HepG2 (cell line): ENCODE results near the gene NEAT1. TPM values are rescaled to one million over a fixed set of nuclear protein-coding genes. Genes with fewer than 3 reads are reported as not detected.

Experiments
- CBX2 ChIP-seq, 2 experiments: fragments of 200-600 bp in 1 of 2; sonication (generic); formaldehyde crosslinking in 1 of 2; IDR thresholded peaks; 2 replicates each; pipeline versions ENCODE4 v1.7.0 to v1.8.1; 2018 to 2022; ENCODE audit warnings: low read depth in 2 of 2, low read length in 1 of 2, mild to moderate bottlenecking in 1 of 2, missing genetic modification reagents in 1 of 2
- CENPX ChIP-seq: sonication (generic); formaldehyde crosslinking; IDR thresholded peaks from 2 replicates; pipeline ENCODE4 v1.9.0; 2021; ENCODE audit warnings: mild to moderate bottlenecking, missing genetic modification reagents, moderate library complexity
- FOXM1 ChIP-seq: sonication (generic); formaldehyde crosslinking; IDR thresholded peaks from 2 replicates; pipeline ENCODE4 v1.5.0; 2020; ENCODE audit warnings: missing genetic modification reagents
- IRX3 ChIP-seq: sonication (generic); formaldehyde crosslinking; IDR thresholded peaks from 2 replicates; pipeline ENCODE4 v1.8.1; 2023; ENCODE audit warnings: mild to moderate bottlenecking, low read depth, missing genetic modification reagents, borderline replicate concordance
- LCORL ChIP-seq, 2 experiments: fragments of 450-650 bp in 1 of 2; sonication (generic) in 1 of 2; formaldehyde crosslinking in 1 of 2; IDR thresholded peaks; 2 replicates each; pipeline versions ENCODE4 v1.5.0 to v1.6.1; 2017 to 2020; ENCODE audit warnings: antibody characterized with exemption in 1 of 2, missing genetic modification reagents in 1 of 2
- NR1H2 ChIP-seq: sonication (generic); formaldehyde crosslinking; IDR thresholded peaks from 2 replicates; pipeline ENCODE4 v1.8.1; 2022; ENCODE audit warnings: low read depth, missing genetic modification reagents, borderline replicate concordance
- RBM22 ChIP-seq: fragments of 200-400 bp; formaldehyde crosslinking; optimal IDR thresholded peaks from 2 replicates; pipeline ENCODE3; 2017; ENCODE audit warnings: mild to moderate bottlenecking, low read length, moderate library complexity
- TCF12 ChIP-seq, 2 experiments: fragments of 450-650 bp in 1 of 2; sonication (generic) in 1 of 2; formaldehyde crosslinking in 1 of 2; IDR thresholded peaks; 2 replicates each; pipeline versions ENCODE4 v1.6.1 to v1.8.0; 2017 to 2022; ENCODE audit warnings: antibody characterized with exemption in 1 of 2, mild to moderate bottlenecking in 1 of 2, missing genetic modification reagents in 1 of 2, moderate library complexity in 1 of 2
- TRIM24 ChIP-seq: sonication (generic); formaldehyde crosslinking; IDR thresholded peaks from 2 replicates; pipeline ENCODE4 v1.8.0; 2022; ENCODE audit warnings: mild to moderate bottlenecking, missing genetic modification reagents
- ZC3H13 ChIP-seq: sonication (generic); formaldehyde crosslinking; IDR thresholded peaks from 2 replicates; pipeline ENCODE4 v1.8.1; 2023; ENCODE audit warnings: mild to moderate bottlenecking, missing genetic modification reagents, moderate library complexity
- ZNF557 ChIP-seq: sonication (generic); formaldehyde crosslinking; IDR thresholded peaks from 2 replicates; pipeline ENCODE4 v1.4.0; 2020; ENCODE audit warnings: missing genetic modification reagents
- polyA plus RNA-seq, 8 experiments: library from polyadenylated mRNA; depleted of rRNA in 3 of 8; stranded (reverse) in 7 of 8; unstranded in 1 of 8; fragments of >200 nt; fragmentation: Illumina TruSeq in 4 of 8; extraction: Trizol in 4 of 8; gene quantifications; 2 replicates each; pipeline versions ENCODE4 v1.2.1 to v1.2.3, GENCODE V29; 2011 to 2016; ENCODE audit warnings: low read depth in 4 of 8, missing spikeins in 1 of 8, mixed read lengths in 1 of 8; ENCODE audit not compliant: insufficient read depth in 1 of 8
- total RNA-seq, 5 experiments: library from RNA; depleted of rRNA; stranded (reverse); fragments of >200 nt; fragmentation: Illumina TruSeq; extraction: Trizol; gene quantifications; 2 replicates each; pipeline ENCODE4 v1.2.3, GENCODE V29; 2016; ENCODE audit warnings: low read depth in 1 of 5
- TF ChIP-seq, protein P1 (sequence below): sonication (generic); formaldehyde crosslinking; IDR thresholded peaks from 2 replicates; pipeline ENCODE4 v1.5.0; 2020; ENCODE audit warnings: mild to moderate bottlenecking, low read depth, missing genetic modification reagents, borderline replicate concordance
- TF ChIP-seq, protein P2 (sequence below): sonication (generic); formaldehyde crosslinking; conservative IDR thresholded peaks from 2 replicates; pipeline ENCODE4 v1.8.0; 2022; ENCODE audit warnings: low read depth, missing genetic modification reagents
- TF ChIP-seq, protein P3 (sequence below): sonication (generic); formaldehyde crosslinking; IDR thresholded peaks from 2 replicates; pipeline ENCODE4 v1.4.0; 2020; ENCODE audit warnings: mild to moderate bottlenecking, missing genetic modification reagents
- TF ChIP-seq, protein P4 (sequence below): sonication (generic); formaldehyde crosslinking; IDR thresholded peaks from 2 replicates; pipeline ENCODE4 v1.4.0; 2020; ENCODE audit warnings: missing genetic modification reagents
- TF ChIP-seq, protein P5 (sequence below): sonication (generic); formaldehyde crosslinking; IDR thresholded peaks from 2 replicates; pipeline ENCODE4 v1.5.1; 2020; ENCODE audit warnings: missing genetic modification reagents, mild to moderate bottlenecking, borderline replicate concordance
- TF ChIP-seq, protein P6 (sequence below), 2 experiments: IDR thresholded peaks; 2 replicates each; pipeline ENCODE4 v1.6.1; 2011 to 2012; ENCODE audit warnings: low read length in 2 of 2, borderline replicate concordance in 1 of 2, low read depth in 1 of 2, mild to moderate bottlenecking in 1 of 2, moderate library complexity in 1 of 2

The NEAT1 gene
- total and polyA plus RNA-seq, 2 of the 13 experiments (the other 11 are each of a cell fraction or from before 2014, with no cell fraction given), result 20.5 to 41.2 TPM

DNA sequence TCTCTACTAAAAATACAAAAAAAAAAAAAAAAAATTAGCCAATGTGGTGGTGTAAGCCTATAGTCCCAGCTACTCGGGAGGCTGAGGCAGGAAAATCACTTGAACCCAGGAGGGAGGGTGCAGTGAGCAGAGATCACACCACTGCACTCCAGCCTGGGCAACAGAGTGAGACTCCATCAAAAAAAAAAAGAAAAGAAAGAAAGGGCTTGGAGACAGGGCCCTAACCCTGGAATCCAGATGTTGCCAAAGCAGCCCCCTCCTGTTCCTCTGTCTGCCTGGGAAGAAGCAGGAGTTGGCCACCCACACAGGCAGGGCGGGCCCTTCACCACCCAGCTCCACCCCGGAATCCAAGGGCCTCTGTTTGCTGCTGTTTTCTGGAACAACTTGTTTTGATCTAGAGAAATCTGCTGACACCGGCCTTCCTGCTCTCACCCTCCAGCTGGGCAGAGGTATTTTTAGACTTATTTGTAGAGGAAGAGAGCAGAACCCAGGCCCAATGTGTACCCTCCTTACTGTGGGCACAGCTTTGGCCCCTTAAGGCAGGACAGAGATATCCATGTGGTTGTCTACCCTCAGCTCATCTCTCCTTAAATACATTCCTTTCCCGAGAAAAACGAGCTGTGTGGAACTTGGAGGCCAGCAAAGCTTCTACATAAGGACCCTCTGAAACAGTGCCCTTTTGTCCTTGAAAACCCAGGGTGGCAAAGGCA, 2.7 kb upstream of the NEAT1 start (continued):
- peak; percentile 76 for TF ChIP-seq RBM22
- TF ChIP-seq ZC3H13 (CRISPR knock-in tag), result no peak
- TF ChIP-seq FOXM1 (CRISPR knock-in tag), result no peak
- TF ChIP-seq, protein P1, sequence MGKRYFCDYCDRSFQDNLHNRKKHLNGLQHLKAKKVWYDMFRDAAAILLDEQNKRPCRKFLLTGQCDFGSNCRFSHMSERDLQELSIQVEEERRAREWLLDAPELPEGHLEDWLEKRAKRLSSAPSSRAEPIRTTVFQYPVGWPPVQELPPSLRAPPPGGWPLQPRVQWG, result no peak
- TF ChIP-seq, protein P2, sequence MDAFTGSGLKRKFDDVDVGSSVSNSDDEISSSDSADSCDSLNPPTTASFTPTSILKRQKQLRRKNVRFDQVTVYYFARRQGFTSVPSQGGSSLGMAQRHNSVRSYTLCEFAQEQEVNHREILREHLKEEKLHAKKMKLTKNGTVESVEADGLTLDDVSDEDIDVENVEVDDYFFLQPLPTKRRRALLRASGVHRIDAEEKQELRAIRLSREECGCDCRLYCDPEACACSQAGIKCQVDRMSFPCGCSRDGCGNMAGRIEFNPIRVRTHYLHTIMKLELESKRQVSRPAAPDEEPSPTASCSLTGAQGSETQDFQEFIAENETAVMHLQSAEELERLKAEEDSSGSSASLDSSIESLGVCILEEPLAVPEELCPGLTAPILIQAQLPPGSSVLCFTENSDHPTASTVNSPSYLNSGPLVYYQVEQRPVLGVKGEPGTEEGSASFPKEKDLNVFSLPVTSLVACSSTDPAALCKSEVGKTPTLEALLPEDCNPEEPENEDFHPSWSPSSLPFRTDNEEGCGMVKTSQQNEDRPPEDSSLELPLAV, result no peak
- no peak for TF ChIP-seq CENPX
- TF ChIP-seq, protein P3, sequence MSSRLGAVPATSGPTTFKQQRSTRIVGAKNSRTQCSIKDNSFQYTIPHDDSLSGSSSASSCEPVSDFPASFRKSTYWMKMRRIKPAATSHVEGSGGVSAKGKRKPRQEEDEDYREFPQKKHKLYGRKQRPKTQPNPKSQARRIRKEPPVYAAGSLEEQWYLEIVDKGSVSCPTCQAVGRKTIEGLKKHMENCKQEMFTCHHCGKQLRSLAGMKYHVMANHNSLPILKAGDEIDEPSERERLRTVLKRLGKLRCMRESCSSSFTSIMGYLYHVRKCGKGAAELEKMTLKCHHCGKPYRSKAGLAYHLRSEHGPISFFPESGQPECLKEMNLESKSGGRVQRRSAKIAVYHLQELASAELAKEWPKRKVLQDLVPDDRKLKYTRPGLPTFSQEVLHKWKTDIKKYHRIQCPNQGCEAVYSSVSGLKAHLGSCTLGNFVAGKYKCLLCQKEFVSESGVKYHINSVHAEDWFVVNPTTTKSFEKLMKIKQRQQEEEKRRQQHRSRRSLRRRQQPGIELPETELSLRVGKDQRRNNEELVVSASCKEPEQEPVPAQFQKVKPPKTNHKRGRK (CRISPR knock-in tag), result no peak
- TF ChIP-seq TCF12 (IDR thresholded peaks at IDR 0.05), result no peak
- no peak for TF ChIP-seq TCF12 (CRISPR knock-in tag; IDR thresholded peaks at IDR 0.05)
- TF ChIP-seq NR1H2, result no peak
- TF ChIP-seq, protein P4, sequence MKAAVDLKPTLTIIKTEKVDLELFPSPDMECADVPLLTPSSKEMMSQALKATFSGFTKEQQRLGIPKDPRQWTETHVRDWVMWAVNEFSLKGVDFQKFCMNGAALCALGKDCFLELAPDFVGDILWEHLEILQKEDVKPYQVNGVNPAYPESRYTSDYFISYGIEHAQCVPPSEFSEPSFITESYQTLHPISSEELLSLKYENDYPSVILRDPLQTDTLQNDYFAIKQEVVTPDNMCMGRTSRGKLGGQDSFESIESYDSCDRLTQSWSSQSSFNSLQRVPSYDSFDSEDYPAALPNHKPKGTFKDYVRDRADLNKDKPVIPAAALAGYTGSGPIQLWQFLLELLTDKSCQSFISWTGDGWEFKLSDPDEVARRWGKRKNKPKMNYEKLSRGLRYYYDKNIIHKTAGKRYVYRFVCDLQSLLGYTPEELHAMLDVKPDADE (CRISPR knock-in tag), result no peak
- TF ChIP-seq, protein P5, sequence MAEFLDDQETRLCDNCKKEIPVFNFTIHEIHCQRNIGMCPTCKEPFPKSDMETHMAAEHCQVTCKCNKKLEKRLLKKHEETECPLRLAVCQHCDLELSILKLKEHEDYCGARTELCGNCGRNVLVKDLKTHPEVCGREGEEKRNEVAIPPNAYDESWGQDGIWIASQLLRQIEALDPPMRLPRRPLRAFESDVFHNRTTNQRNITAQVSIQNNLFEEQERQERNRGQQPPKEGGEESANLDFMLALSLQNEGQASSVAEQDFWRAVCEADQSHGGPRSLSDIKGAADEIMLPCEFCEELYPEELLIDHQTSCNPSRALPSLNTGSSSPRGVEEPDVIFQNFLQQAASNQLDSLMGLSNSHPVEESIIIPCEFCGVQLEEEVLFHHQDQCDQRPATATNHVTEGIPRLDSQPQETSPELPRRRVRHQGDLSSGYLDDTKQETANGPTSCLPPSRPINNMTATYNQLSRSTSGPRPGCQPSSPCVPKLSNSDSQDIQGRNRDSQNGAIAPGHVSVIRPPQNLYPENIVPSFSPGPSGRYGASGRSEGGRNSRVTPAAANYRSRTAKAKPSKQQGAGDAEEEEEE (CRISPR knock-in tag), result no peak
- TF ChIP-seq LCORL (IDR thresholded peaks at IDR 0.05), result no peak
- TF ChIP-seq LCORL (CRISPR knock-in tag; IDR thresholded peaks at IDR 0.05), result peak; percentile 15; the same call in 1 of the 2 replicates
- TF ChIP-seq, protein P6, sequence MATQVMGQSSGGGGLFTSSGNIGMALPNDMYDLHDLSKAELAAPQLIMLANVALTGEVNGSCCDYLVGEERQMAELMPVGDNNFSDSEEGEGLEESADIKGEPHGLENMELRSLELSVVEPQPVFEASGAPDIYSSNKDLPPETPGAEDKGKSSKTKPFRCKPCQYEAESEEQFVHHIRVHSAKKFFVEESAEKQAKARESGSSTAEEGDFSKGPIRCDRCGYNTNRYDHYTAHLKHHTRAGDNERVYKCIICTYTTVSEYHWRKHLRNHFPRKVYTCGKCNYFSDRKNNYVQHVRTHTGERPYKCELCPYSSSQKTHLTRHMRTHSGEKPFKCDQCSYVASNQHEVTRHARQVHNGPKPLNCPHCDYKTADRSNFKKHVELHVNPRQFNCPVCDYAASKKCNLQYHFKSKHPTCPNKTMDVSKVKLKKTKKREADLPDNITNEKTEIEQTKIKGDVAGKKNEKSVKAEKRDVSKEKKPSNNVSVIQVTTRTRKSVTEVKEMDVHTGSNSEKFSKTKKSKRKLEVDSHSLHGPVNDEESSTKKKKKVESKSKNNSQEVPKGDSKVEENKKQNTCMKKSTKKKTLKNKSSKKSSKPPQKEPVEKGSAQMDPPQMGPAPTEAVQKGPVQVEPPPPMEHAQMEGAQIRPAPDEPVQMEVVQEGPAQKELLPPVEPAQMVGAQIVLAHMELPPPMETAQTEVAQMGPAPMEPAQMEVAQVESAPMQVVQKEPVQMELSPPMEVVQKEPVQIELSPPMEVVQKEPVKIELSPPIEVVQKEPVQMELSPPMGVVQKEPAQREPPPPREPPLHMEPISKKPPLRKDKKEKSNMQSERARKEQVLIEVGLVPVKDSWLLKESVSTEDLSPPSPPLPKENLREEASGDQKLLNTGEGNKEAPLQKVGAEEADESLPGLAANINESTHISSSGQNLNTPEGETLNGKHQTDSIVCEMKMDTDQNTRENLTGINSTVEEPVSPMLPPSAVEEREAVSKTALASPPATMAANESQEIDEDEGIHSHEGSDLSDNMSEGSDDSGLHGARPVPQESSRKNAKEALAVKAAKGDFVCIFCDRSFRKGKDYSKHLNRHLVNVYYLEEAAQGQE (IDR thresholded peaks at IDR 0.05; ENCODE audit: borderline replicate concordance in 1 of 2, low read depth in 1 of 2, low read length in 2 of 2), result peak in 1 of 2 experiments; percentile 38; a peak in 1 of 4 replicates
- no peak for TF ChIP-seq IRX3
- TF ChIP-seq TRIM24, result no peak
- TF ChIP-seq ZNF557 (CRISPR knock-in tag), result no peak
- TF ChIP-seq CBX2 (IDR thresholded peaks at IDR 0.05; ENCODE audit: low read depth, low read length), result no peak
- no peak for TF ChIP-seq CBX2 (CRISPR knock-in tag; IDR thresholded peaks at IDR 0.05; ENCODE audit: low read depth)
